ENCODE measurements around the gene MYLIP. TPM values are rescaled to one million over a fixed set of nuclear protein-coding genes. Genes with fewer than 3 reads are reported as not detected.

Gene MYLIP
- total and polyA plus RNA-seq, 12 donors = 6.9 to 22.5 (median 12.8) TPM

- Histone ChIP-seq H3K36me3 (peaks cover 0 to 26% (median 0%) of the 10 kb centered on the region in 9 donors), H3K27ac (peak overlapping the region in 4 of 10 donors; percentile 5 to 46 (median 17)), H3K9me3 (no peaks in the 10 kb centered on the region), H3K27me3 (no peaks in the 10 kb centered on the region), H3K4me1 (peaks cover 16 to 94% (median 89%) of the 10 kb centered on the region in 9 donors), H3K4me3 (no peak overlapping the region)
- TF ChIP-seq, protein P1, sequence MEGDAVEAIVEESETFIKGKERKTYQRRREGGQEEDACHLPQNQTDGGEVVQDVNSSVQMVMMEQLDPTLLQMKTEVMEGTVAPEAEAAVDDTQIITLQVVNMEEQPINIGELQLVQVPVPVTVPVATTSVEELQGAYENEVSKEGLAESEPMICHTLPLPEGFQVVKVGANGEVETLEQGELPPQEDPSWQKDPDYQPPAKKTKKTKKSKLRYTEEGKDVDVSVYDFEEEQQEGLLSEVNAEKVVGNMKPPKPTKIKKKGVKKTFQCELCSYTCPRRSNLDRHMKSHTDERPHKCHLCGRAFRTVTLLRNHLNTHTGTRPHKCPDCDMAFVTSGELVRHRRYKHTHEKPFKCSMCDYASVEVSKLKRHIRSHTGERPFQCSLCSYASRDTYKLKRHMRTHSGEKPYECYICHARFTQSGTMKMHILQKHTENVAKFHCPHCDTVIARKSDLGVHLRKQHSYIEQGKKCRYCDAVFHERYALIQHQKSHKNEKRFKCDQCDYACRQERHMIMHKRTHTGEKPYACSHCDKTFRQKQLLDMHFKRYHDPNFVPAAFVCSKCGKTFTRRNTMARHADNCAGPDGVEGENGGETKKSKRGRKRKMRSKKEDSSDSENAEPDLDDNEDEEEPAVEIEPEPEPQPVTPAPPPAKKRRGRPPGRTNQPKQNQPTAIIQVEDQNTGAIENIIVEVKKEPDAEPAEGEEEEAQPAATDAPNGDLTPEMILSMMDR (IDR thresholded peaks at IDR 0.05) = no peak
- intact Hi-C loops (cut with DNase I) = loop anchor here in 4 of 10 donors (5.0 to 10.0 kb wide), 3 partner anchors 48 to 73 kb away; no protein-coding TSS in a partner anchor
- no peak for DNase-seq
- no peak for ATAC-seq
- WGBS, 2 donors = 9 to 13% methylated on average over 1 of the region's 1 CpG
Measured at GRCh38 chr6:16134430-16134829, 5.5 kb downstream of the MYLIP start.

DNA sequence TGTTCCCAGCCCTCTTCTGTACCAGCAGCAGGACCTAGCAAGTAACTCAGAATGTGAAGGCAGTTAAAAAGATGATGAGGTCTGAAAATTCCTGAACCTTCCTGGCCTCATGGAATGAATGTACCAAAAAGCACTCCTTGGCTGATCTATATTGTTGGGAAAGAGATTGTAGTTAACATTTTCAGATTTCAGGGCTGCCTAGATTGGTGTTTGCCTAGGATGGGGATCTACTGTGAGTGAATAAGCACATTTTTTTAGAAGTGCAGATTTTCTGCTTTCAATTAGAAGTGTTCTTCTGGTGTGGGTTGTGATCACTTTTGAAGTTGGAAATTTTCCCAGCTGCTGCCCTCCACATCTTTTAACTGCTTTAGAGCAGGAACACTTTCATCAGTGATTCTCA, 6.2 kb downstream of the MYLIP start:
- peaks cover 16 to 98% (median 91%) of the 10 kb centered on the region in 9 donors for H3K4me1 ChIP-seq
- H3K9me3 ChIP-seq = no peaks in the 10 kb centered on the region
- DNase-seq = no peak
- H3K27ac ChIP-seq = peak overlapping the region in 5 of 10 donors; percentile 5 to 46 (median 20)
- no peaks in the 10 kb centered on the region for H3K27me3 ChIP-seq
- no peak overlapping the region for H3K4me3 ChIP-seq
- H3K36me3 ChIP-seq = peaks cover 0 to 30% (median 0%) of the 10 kb centered on the region in 9 donors
- no peak for ATAC-seq
- intact Hi-C loops (cut with DNase I) = loop anchor here in 3 of 10 donors (10.0 kb wide), 1 partner anchor 50 kb away; no protein-coding TSS in a partner anchor
- TF ChIP-seq, protein P1 (IDR thresholded peaks at IDR 0.05) = no peak

- intact Hi-C loops (cut with DNase I) = loop anchor here in 3 of 10 donors (10.0 kb wide), 1 partner anchor 49 kb away; no protein-coding TSS in a partner anchor
- TF ChIP-seq, protein P1 (IDR thresholded peaks at IDR 0.05) = no peak
- no peak for ATAC-seq
- Histone ChIP-seq H3K27ac (peak overlapping the region in 4 of 10 donors; percentile 10 to 65 (median 31)), H3K4me1 (peaks cover 16 to 97% (median 85%) of the 10 kb centered on the region in 9 donors), H3K27me3 (no peaks in the 10 kb centered on the region), H3K4me3 (no peak overlapping the region), H3K36me3 (peaks cover 0 to 37% (median 0%) of the 10 kb centered on the region in 9 donors), H3K9me3 (no peaks in the 10 kb centered on the region)
- 86 to 93% methylated on average over 3 of the region's 3 CpGs for WGBS, 2 donors
- no peak for DNase-seq
Measured at GRCh38 chr6:16136091-16136490, 7.2 kb downstream of the MYLIP start.

GRCh38 chr6:16136621-16137450, 8.0 kb downstream of the MYLIP start:
- DNase-seq (no peak), ATAC-seq (peak in 7 of 8 donors; percentile 64 to 88 (median 79))
- Histone ChIP-seq H3K27ac (peak overlapping the region in 7 of 10 donors; percentile 10 to 65 (median 31)), H3K27me3 (no peaks in the 10 kb centered on the region), H3K4me1 (peaks cover 16 to 97% (median 83%) of the 10 kb centered on the region in 9 donors), H3K36me3 (peaks cover 0 to 45% (median 3%) of the 10 kb centered on the region in 9 donors), H3K9me3 (no peaks in the 10 kb centered on the region), H3K4me3 (peak overlapping the region in 2 of 10 donors; percentile 2 to 11)
- WGBS, 2 donors = 47 to 54% methylated on average over 5 of the region's 5 CpGs
- TF ChIP-seq, protein P1 (IDR thresholded peaks at IDR 0.05) = no peak
- intact Hi-C loops (cut with DNase I) = loop anchor here in 3 of 10 donors (10.0 kb wide), 1 partner anchor 48 kb away; no protein-coding TSS in a partner anchor

Data from heart right ventricle (tissue), 16 donors.